GM13976 (cell line): ENCODE data around the gene FCHSD2.

Experiments
- DNase-seq: peaks from one replicate; pipeline ENCODE4 v3.0.0; 2012; ENCODE audit warnings: low spot score
- CTCF ChIP-seq: IDR thresholded peaks from 2 replicates; pipeline ENCODE4 v1.5.1; 2012; ENCODE audit warnings: borderline replicate concordance, mild to moderate bottlenecking; ENCODE audit not compliant: insufficient read depth; ENCODE audit errors: extremely low read depth, missing control alignments, control extremely low read depth
- in situ Hi-C: fragments of 300-500 bp; cut with MboI; formaldehyde crosslinking; loops from one replicate; pipeline ENCODE4 v1.12.0; 2022; ENCODE audit warnings: low sequenced_read_pairs, mixed read lengths, inconsistent platforms; ENCODE audit not compliant: unreplicated experiment

FCHSD2 gene

GRCh38 chr11:73012121-73012863 is 129.8 kb downstream of the FCHSD2 start:
- in situ Hi-C loops = no loop called here
- TF ChIP-seq CTCF = no peak
- DNase-seq = no peak

DNA sequence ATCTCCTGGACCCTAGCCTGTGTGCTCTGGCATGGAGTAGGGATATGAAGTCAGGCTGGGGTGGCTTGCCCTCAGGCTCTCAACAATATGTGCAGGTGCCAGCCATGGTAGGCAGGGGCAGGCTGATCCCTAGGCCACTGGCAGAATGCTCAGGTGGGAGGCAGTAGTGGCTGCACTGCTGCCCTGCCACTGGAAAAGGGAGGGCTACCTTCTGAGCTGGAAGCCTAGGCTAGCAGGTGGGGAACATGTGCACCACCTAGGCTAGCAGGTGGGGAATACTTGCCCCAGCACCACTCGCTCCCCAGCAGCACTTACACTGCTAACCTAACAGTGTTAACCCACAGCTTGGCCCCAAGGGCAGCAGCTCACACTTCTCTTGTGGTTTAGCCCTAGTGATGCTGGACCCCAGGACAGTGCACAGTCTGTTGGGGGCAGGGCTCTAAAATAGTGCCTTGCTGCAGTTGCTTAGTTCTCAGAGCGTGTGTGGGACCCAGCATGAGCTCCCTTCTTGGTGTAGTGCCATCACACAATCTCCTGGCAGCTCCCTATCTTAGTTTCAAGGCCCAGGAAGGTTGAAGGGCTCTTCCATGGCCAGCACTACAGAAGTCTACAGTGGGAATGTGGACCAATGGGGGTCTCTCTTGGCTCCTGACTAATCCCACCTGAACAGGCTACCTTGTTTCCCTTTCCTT is 130.8 kb downstream of the FCHSD2 start:
- no peak for TF ChIP-seq CTCF
- in situ Hi-C loops = no loop called here
- DNase-seq = no peak

- no peak for DNase-seq
- no peak for TF ChIP-seq CTCF
- in situ Hi-C loops = no loop called here
Measured at GRCh38 chr11:73009972-73010371, 132.1 kb downstream of the FCHSD2 start.

DNA sequence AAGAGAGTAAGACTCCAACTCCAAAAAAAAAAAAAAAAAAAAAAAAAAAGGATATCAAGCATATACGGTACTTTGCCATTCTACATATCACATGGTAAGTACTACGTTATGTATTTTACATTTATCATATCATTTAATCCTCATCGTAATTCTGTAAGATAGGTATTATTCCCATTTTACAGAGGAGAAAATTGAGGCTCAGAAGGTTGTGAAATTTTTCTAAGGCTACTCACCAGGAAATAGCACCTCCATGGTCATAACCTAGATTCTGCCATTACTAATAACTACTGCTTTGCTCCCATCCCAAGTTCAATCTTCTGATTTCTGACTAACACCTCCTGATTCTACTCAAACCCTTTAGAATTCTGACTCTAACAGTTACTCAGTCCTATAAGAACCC is 138.0 kb downstream of the FCHSD2 start:
- in situ Hi-C loops = no loop called here
- DNase-seq = no peak
- TF ChIP-seq CTCF = no peak

GRCh38 chr11:73003088-73003487 is 139.0 kb downstream of the FCHSD2 start:
- no peak for TF ChIP-seq CTCF
- in situ Hi-C loops = no loop called here
- peak; percentile 34 for DNase-seq

DNA sequence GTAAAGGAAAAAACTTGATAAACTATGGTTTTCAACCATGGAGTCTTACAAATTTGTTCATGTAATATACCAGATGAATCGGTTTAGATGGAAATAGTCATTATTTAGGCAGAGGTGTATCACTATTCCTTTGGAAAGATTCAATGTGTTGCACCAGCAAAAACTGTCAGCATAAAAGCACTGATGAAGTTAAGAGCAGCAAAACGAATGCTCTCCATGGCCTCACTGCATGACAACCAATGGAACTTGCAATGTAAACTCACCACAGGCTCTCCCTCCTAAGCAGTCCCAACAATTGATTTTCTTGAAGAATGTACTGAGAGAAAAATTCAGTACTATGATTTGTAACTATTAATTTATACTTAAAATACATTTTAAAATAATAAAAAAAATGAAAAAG is 139.9 kb downstream of the FCHSD2 start:
- in situ Hi-C loops = no loop called here
- no peak for TF ChIP-seq CTCF
- DNase-seq = no peak
